LHCN-M2 (cell line): ENCODE data around the gene OR2T1. TPM values are rescaled to one million over a fixed set of nuclear protein-coding genes. Genes with fewer than 3 reads are reported as not detected.
"Not testable (repeated sequence)": the region's sequence is repeated elsewhere in the genome, so short reads cannot be mapped to it uniquely, and the experiment has no call there.

Experiments used
- DNase-seq: peaks from one replicate; pipeline ENCODE4 v3.0.0-alpha.2; 2012; ENCODE audit warnings: low read depth
- polyA plus RNA-seq: library from polyadenylated mRNA; unstranded; fragments of >200 nt; gene quantifications from one replicate; pipeline ENCODE4 v1.2.1, GENCODE V29; 2012; ENCODE audit warnings: missing spikeins
- total RNA-seq: library from RNA; depleted of rRNA; stranded (reverse); fragments of >200 nt; gene quantifications from 2 replicates; pipeline ENCODE4 v1.2.3, GENCODE V29; 2014; rRNA removed

The OR2T1 gene
- not detected in 2 replicates for total RNA-seq
- polyA plus RNA-seq, result not detected

DNA sequence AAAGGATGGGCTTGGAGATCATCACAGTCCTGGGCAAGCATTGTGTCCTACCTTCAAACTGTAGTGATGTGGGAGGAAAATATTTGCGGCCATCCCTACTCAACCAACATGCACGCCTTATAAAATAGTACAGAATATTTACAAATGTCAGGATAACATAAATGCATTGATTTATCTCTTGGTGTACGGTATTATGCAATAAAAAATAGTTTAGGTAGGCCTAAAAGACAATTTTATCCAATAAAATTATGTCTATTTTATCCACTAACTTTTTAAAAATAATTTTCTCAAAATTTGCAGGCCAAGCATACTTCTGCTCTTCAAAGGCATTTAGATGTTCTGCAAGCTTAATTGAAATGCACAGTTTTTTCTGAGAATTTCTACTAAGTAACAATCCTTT lies at the start of gene OR2T1:
Gene OR2T1, plus strand, starts transcription at position 301 of the 400 bp plus-strand sequence. CDS start 3,100 bp downstream, outside the sequence.
- no peak for DNase-seq

DNA sequence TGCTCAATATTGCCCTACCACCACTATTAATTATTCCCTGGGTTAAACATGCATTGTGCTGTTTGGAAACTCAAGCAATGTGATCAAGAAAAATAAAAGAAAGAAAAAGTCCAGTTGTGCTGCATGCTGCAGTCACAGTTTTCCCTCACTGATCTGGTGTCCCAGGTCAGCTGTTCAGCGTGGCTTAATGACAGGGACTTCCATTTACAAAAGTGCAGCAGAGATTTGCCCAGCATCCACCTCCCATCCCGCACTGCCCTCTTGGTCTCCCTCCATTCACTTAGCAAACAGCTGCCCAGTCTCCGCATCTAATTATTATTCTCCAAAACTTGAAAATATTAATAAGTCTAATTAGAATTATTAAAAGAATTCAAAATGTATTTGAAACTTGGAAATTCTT lies 43.4 kb upstream of the OR2T1 start:
- DNase-seq, result no peak

GRCh38 chr1:248361121-248361715 lies 41.6 kb upstream of the OR2T1 start, which contains the start of gene OR2T4:
OR2T4 (plus strand) TSS chr1:248361665; CDS start chr1:248361665, 0 bp downstream.
- no peak for DNase-seq

DNA sequence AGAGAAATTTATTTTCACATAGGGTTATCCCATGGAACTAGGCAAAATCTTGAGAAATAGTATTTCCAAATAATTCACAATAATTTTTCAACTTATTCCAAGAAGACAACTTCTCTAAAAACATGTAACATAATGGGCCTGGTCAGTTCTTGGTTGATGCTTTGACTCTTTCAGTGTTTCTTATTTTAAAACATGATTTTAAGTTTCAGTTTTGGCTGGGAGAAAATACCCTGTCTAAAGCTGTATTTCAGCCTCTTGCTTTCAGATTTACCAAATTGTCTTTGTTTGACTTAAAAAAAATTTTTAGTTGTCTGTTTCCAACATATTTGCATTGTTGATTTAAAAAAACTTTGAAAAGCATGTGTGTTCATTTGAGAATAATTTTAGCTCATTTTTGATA lies 36.2 kb upstream of the OR2T1 start:
- DNase-seq, result no peak

DNA sequence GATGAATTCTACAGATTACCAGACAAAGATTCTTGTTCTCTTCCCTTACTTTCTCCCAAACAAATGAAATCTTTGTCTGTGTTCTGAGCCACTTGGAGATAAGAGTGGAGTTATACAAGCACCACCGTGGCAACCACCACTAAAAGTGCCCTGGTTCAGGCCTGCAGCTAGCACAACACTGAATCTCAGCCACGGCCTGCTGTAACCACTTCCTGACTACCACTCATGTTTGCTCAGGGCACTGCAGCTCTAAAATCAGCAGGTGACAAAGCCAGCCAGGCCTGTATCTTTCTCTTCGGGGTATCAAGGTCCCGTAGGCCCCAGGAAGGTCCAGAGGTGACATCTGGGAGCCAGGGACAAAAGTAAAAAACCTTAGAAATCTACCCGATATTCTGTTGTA lies 30.5 kb upstream of the OR2T1 start:
- no peak for DNase-seq

- DNase-seq, result no peak
Observed at GRCh38 chr1:248373761-248374160, 29.1 kb upstream of the OR2T1 start.

- DNase-seq, result no peak
Observed at GRCh38 chr1:248375446-248375845, 27.4 kb upstream of the OR2T1 start, which contains the start of gene OR2T6. OR2T6 (plus strand) TSS chr1:248375746; CDS start chr1:248387609, 11,863 bp downstream.

DNA sequence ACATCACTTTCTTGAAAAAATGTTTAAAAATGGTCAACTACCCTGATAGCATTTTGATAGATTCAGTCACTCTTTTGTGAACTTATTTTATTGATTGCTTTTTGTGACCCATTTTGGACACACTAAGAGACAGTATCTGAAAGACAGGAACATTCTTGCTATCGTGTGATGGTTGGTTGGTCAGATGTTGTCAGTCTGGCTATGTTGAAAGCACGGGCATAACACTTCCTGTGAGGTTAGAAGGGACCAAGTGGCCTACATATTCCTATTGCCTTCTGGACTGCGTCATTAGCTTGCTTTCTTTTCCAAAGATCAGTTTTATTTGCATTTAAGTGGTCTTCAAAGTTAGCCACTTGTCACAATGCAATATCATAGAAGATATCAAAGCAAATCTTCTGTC lies 25.9 kb upstream of the OR2T1 start:
- DNase-seq, result no peak

- DNase-seq, result no peak
Observed at GRCh38 chr1:248380854-248381253, 22.0 kb upstream of the OR2T1 start.

DNA sequence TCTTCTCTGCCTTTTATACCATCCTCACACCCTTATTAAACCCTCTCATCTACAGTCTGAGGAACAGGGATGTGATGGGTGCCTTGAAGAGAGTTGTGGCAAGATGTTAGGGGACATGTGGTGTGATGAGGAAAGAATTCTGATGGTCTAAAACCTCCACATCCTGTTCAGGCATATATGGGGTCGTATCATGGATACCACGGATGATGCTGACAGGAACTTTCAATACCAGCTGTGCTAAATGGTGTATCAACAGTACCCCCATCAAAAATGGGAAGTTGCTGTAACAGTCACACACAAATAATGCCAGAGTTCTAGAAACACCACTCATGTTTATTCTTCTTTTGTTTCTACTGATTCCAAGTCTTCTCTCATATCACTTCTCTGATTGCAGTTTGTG lies 14.4 kb upstream of the OR2T1 start:
- no peak for DNase-seq

DNA sequence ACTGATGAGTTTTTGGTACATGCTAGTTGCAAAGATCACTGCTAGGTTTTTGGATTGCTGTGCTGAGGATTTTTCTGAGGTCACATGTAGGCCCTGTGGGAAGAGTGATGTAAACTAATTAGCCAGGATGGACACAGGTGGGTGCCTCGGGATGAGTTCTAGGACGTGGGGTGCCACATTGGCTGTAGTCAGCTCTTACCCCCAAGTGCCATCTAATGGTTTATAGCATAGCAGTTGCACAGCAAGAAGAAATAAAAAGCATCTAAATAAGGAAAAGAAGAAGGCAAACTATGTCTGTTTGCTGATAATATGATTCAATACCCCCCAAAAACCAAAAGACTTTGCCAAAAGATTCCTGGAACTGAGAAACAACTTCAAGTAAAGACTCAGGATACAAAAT lies 9.8 kb upstream of the OR2T1 start:
- DNase-seq, result no peak

GRCh38 chr1:248404024-248404423 lies 1.2 kb downstream of the OR2T1 start:
- no peak for DNase-seq

DNA sequence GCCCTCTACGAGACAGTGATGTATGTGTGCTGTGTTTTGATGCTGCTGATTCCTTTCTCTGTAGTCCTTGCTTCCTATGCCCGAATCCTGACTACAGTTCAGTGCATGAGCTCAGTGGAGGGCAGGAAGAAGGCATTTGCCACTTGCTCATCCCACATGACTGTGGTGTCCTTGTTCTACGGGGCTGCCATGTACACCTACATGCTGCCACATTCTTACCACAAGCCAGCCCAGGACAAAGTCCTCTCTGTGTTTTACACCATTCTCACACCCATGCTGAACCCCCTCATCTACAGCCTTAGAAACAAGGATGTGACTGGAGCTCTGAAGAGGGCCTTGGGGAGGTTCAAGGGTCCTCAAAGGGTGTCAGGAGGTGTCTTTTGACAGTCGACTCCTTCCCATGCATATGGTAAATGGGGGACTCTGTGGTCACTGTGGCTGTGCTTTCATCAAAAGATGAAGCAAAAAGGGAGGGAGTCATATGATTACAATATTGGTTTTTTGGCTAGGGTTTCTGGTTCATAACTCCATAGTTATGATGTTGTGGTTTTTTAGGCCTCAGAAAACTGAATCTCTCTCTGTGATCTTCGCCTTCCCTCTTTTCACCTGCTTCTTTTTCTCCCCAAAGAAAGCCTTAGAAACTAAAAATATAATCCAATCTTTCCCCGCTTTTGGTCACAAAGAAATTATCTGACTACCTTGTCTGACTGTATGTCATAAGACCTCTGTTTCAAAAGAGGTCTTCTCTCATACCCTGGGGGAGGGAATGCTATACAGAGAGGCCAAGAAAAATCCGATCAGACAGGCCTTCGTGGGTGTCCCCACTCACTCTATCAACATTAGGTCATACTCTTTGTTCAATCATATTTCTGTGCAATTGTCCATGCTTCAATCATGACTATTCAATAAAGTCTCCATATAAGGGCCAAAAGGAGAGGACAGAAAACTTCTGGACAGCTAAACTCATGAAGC lies 4.2 kb downstream of the OR2T1 start:
- DNase-seq, result no peak

DNA sequence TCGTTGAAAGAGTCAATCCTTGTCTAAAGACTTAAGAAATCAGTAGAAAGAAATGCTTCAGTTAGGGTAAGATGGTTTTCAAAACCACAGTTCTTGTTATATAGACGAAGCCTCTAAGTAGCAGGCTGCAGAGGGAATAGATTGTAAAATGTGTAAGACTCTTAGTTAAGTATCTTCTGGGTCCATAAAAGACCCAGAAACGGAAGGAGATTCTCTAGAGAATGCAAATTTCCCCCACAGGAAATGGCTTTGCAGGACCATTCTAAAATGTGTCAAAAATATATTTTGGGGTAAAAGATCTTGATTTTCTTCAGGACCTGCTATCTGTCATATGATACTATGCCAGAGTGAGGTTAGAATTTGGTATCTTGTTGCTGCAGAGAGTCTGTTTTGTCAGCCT lies 13.4 kb downstream of the OR2T1 start:
- no peak for DNase-seq

DNA sequence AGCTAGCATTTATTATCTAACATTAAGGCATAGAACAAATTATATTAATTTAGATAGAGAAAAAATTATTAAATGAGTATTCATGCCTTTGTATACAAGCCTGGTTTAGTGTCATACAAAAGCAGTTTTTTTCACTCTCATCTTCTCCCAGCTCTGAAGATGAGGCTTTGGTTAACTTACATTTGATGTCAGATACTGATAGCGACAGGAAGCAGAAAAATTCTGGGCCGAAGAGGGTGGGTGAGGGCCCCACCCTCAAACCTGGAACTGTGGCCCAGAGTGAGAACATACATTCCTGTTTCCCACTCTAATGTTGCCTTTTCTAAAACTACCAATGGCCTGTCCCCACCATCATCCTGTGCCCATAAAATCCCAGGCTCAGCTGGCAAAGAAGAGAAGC lies 15.0 kb downstream of the OR2T1 start:
- no peak for DNase-seq

DNA sequence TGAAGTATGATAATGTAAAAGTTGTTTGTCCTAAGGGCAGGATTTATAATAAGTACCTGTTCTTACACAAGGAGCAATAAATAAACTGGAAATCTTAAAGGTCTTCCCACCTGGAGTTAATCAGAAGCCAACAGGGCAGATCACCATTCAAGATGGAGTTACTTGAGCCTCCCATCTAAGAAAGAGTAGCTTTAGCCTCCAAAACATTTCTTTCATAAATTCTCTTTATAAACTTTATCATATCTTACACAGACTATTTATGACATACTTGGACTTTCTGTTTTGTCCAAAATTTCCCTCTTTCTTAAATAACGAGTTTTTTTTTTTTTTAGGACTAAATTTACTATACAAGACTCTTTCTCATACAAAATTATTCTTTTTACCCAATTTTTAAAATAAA lies 18.5 kb downstream of the OR2T1 start:
- peak; percentile 12 for DNase-seq

GRCh38 chr1:248427526-248428191 lies 24.8 kb downstream of the OR2T1 start:
- DNase-seq, result not testable (repeated sequence)

DNA sequence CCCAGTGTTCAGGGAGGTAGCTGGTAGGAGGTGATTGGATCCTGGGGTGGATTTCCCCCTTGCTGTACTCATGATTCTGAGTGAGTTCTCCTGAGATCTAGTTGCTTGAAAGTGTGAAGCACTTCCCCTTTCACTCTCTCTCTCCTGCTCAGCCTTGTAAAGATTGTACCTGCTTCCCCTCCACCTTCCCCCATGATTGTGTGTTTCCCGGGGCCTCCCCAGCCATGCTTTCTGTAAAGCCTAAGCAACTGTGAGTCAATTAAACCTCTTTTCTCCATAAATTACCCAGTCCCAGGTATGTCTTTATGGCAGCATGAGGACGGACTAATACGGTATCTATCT lies 25.3 kb downstream of the OR2T1 start:
- not testable (repeated sequence) for DNase-seq

DNA sequence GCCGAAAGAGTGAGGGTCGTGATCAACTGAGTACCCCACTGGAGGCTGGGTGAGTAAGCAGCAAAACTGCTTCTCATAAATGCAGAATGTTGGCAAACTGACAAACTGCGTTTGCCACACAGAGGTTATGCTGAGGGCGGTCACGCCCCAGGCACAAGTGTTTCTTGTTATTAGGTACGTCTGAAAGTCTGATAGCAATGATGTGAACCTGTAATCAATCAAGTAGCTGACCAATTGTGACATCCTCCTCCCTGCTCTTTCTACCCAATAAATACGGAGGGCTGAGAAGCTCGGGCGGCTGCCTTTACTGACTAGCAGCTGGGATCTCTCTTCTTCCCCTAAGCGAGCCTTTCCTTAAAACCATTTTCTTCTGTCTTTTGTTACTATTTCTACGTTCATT lies 28.8 kb downstream of the OR2T1 start:
- DNase-seq, result not testable (repeated sequence)

DNA sequence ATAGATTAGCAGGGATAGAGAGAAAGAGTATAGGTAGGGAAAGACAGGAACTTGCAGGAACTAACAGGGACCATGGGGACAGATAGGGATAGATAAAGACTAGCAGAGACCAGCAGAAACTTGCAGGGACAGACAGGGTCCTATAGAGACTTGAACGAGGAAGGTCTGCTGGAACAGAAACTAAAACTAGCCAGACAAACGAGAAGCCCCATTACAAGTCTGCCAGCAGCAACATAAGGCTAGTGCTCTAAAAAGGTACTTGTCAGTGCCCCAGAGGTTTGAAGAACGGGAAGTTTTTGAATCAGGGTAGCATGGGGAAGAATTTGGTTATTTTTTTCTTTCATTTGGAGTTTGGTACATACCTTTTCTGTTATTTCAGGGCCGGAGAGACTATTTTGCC lies 29.4 kb downstream of the OR2T1 start:
- DNase-seq, result not testable (repeated sequence)

GRCh38 chr1:248433811-248434415 lies 31.1 kb downstream of the OR2T1 start:
- DNase-seq, result not testable (repeated sequence)

- not testable (repeated sequence) for DNase-seq
Observed at GRCh38 chr1:248434913-248435312, 32.1 kb downstream of the OR2T1 start.
